Uterine smooth muscle cell (primary cell): ENCODE measurements around the gene RAN. TPM values are rescaled to one million over a fixed set of nuclear protein-coding genes. Genes with fewer than 3 reads are reported as not detected.

Experiments used
- total RNA-seq: library from RNA; depleted of rRNA; stranded (reverse); fragments of >200 nt; gene quantifications from 2 replicates; pipeline ENCODE4 v1.2.3, GENCODE V29; 2014

The RAN gene
- 639 and 1,205 TPM in 2 replicates for total RNA-seq

GRCh38 chr12:130871286-130872178 is at the start of gene RAN:
Gene RAN (plus strand): TSS chr12:130872066. CDS start chr12:130872594, 528 bp downstream.

GRCh38 chr12:130838951-130839769 is 32.7 kb upstream of the RAN start, which contains the start of gene STX2:
Gene STX2 (minus strand): TSS chr12:130839250. CDS start chr12:130839099, 151 bp downstream.

Other genes with a start within 250 kb of the RAN start
- gene RIMBP2, start 155.8 kb upstream of the RAN start, total RNA-seq, result under 0.01 and 0.12 TPM in 2 replicates
- 47.4 and 61.3 TPM in 2 replicates for gene STX2, start 32.8 kb upstream of the RAN start, total RNA-seq
- gene ADGRD1, start 81.8 kb downstream of the RAN start, total RNA-seq, result 0.11 and 1.1 TPM in 2 replicates